Breast epithelium (tissue), 3 donors: ENCODE measurements around the gene RPS6KL1.

Experiments
- CTCF ChIP-seq, 3 donors: fragments of 450-650 bp; IDR thresholded peaks; one replicate each; pipeline ENCODE4 v1.5.1; 2016 to 2017; ENCODE audit warnings: antibody characterized with exemption in 3 of 3, mild to moderate bottlenecking in 3 of 3, moderate library complexity in 3 of 3
- POLR2A ChIP-seq: fragments of 450-650 bp; IDR thresholded peaks from one replicate; pipeline ENCODE4 v1.6.1; 2016; ENCODE audit warnings: antibody characterized with exemption, mild to moderate bottlenecking, moderate library complexity

GRCh38 chr14:74942181-74942580 lies 19.1 kb upstream of the RPS6KL1 start:
- TF ChIP-seq CTCF (IDR thresholded peaks at IDR 0.05) (no peak), POLR2A (no peak)
